ENCODE results near the gene SEC22A. TPM values are rescaled to one million over a fixed set of nuclear protein-coding genes. Genes with fewer than 3 reads are reported as not detected.

SEC22A gene
- polyA plus RNA-seq, 1 of the 3 experiments (the other 2 are of a cell fraction), result 13.0 TPM

DNA sequence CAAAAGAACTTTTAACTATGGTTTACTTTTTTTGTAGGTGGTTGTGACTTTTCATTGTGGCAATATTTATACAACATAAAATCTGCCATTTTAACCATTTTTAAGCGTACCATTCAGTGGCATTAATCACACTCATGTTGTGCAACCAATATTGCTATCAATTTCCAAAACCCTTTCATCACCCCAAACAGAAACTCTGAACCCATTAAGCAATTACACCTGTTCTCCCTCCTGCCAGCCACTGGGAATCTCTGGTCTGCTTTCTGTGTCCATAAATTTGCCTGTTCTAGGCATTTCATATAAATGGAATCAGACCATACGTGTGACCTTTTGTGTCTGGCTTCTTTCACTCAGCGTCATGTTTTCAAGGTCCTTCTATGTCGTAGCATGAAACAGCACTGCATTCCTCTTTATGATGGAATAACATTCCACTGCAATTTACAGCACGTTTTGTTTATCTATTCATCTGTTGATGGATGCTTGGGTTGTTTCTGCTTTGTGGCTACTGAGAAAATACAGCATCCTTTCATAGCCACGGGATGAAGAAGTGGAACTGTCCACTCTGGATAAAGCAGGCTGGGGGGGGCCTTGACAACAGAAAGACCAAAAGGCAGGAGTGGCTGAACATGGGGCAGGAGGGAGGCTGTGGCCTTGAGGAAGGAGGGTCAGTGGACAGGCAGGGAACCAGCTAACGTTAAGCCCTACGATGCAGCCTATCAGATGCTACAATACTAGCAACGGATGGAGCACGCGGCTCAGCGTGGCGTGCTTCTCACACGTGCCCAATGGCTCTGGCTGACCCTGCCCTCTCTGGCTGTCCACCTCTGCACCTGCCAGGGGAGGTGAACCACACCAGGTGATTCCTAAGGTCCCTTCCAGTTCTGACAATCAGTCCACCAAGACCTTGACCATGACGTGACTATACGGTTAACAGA is 110.9 kb downstream of the SEC22A start:
- Histone ChIP-seq H3F3A (replicated peaks; ENCODE audit: insufficient read depth) (no peaks in the 10 kb centered on the region), H3K27ac (ENCODE audit: low read depth in 2 of 2, low read length in 1 of 2) (no peak overlapping the region), H2AFZ (ENCODE audit: low read depth) (no peak overlapping the region), H3K9me3 (no peaks in the 10 kb centered on the region), H3K4me1 (ENCODE audit: control insufficient read depth in 1 of 2, insufficient read depth in 2 of 2, low read depth in 1 of 2, low read length in 1 of 2) (peaks cover 0 to 4% of the 10 kb centered on the region in 2 experiments; a peak in 1 of 4 replicates), H3K4me3 (ENCODE audit: low read depth in 2 of 2, low read length in 1 of 2) (no peak overlapping the region), H3K9ac (no peak overlapping the region), H3K9me2 (no peaks in the 10 kb centered on the region), H4K20me1 (ENCODE audit: insufficient read depth) (no peaks in the 10 kb centered on the region), H3K36me3 (replicated peaks in 1 of 2; ENCODE audit: control insufficient read depth in 1 of 2, insufficient read depth in 2 of 2, low read length in 1 of 2) (no peaks in the 10 kb centered on the region), H3K4me2 (no peak overlapping the region), H3K79me2 (ENCODE audit: insufficient read depth) (no peaks in the 10 kb centered on the region), H3K27me3 (ENCODE audit: insufficient read depth) (peaks cover 26% of the 10 kb centered on the region; the same call in 1 of the 2 replicates)
- ChIA-PET CTCF (interaction anchor here (0.6 kb wide), 1 partner anchor 53 kb away, joined by 3 read pairs; no protein-coding TSS in a partner anchor), POLR2A (no interaction called here)
- 65% methylated on average over 16 of the region's 16 CpGs for WGBS (ENCODE audit: low lambda C conversion rate)
- no peak for TF ChIP-seq FOXJ3 (CRISPR knock-in tag; IDR thresholded peaks at IDR 0.05)
- no peak for TF ChIP-seq TCF12 (IDR thresholded peaks at IDR 0.05)
- TF ChIP-seq SMC3 (IDR thresholded peaks at IDR 0.05; ENCODE audit: low read depth, low read length), result no peak
- 0 out of 2 replicates have a peak, but pooled peaks have one; percentile 15 for TF ChIP-seq RCOR1 (IDR thresholded peaks at IDR 0.05; ENCODE audit: low read length)
- TF ChIP-seq RFX5 (IDR thresholded peaks at IDR 0.05; ENCODE audit: low read length), result no peak
- no peak for DNase-seq

DNA sequence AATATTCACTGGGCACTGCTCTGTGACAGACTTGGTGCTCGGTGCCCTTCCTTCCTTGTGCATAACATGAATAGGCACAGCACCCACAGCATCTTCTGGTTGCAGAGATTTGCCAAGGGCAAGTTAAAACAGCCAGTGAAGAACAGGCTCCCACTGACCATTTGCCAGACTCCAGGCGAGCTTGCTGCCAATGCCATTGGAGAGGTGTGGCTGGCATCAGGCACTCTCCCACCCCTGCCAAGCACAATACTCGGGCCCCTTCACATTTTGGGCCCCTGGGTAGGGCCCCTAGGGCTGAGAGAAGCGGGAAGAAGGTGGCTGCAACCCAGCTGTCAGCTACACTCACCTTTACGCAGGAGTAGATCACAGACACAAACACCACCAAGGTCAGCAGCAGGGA is 112.1 kb downstream of the SEC22A start:
- Histone ChIP-seq H4K20me1 (ENCODE audit: insufficient read depth) (no peaks in the 10 kb centered on the region), H2AFZ (ENCODE audit: low read depth) (no peak overlapping the region), H3K9ac (no peak overlapping the region), H3K9me3 (no peaks in the 10 kb centered on the region), H3K27ac (ENCODE audit: low read depth in 2 of 2, low read length in 1 of 2) (no peak overlapping the region), H3F3A (replicated peaks; ENCODE audit: insufficient read depth) (no peaks in the 10 kb centered on the region), H3K9me2 (no peaks in the 10 kb centered on the region), H3K27me3 (ENCODE audit: insufficient read depth) (peaks cover 36% of the 10 kb centered on the region; the same call in 1 of the 2 replicates), H3K79me2 (ENCODE audit: insufficient read depth) (no peaks in the 10 kb centered on the region), H3K4me2 (no peak overlapping the region), H3K4me1 (ENCODE audit: control insufficient read depth in 1 of 2, insufficient read depth in 2 of 2, low read depth in 1 of 2, low read length in 1 of 2) (peaks cover 0 to 4% of the 10 kb centered on the region in 2 experiments; a peak in 1 of 4 replicates), H3K36me3 (replicated peaks in 1 of 2; ENCODE audit: control insufficient read depth in 1 of 2, insufficient read depth in 2 of 2, low read length in 1 of 2) (no peaks in the 10 kb centered on the region), H3K4me3 (ENCODE audit: low read depth in 2 of 2, low read length in 1 of 2) (no peak overlapping the region)
- POLR2A ChIA-PET, result no interaction called here
- no peak for TF ChIP-seq YY1 (IDR thresholded peaks at IDR 0.05; ENCODE audit: low read depth)
- TF ChIP-seq ELF1 (IDR thresholded peaks at IDR 0.05), result no peak
- no peak for TF ChIP-seq RCOR1 (IDR thresholded peaks at IDR 0.05; ENCODE audit: low read length)
- TF ChIP-seq, protein P1, sequence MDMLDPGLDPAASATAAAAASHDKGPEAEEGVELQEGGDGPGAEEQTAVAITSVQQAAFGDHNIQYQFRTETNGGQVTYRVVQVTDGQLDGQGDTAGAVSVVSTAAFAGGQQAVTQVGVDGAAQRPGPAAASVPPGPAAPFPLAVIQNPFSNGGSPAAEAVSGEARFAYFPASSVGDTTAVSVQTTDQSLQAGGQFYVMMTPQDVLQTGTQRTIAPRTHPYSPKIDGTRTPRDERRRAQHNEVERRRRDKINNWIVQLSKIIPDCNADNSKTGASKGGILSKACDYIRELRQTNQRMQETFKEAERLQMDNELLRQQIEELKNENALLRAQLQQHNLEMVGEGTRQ (IDR thresholded peaks at IDR 0.05; ENCODE audit: borderline replicate concordance, low read depth, low read length), result no peak
- no peak for TF ChIP-seq TCF12 (IDR thresholded peaks at IDR 0.05)
- TF ChIP-seq FOSL2 (IDR thresholded peaks at IDR 0.05; ENCODE audit: borderline replicate concordance, low read depth), result no peak
- TF ChIP-seq SMC3 (IDR thresholded peaks at IDR 0.05; ENCODE audit: low read depth, low read length), result no peak
- TF ChIP-seq, protein P2, sequence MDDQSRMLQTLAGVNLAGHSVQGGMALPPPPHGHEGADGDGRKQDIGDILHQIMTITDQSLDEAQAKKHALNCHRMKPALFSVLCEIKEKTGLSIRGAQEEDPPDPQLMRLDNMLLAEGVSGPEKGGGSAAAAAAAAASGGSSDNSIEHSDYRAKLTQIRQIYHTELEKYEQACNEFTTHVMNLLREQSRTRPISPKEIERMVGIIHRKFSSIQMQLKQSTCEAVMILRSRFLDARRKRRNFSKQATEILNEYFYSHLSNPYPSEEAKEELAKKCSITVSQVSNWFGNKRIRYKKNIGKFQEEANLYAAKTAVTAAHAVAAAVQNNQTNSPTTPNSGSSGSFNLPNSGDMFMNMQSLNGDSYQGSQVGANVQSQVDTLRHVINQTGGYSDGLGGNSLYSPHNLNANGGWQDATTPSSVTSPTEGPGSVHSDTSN (IDR thresholded peaks at IDR 0.05), result no peak
- no peak for TF ChIP-seq SIN3A (IDR thresholded peaks at IDR 0.05; ENCODE audit: borderline replicate concordance, low read depth, low read length)
- TF ChIP-seq, protein P3, sequence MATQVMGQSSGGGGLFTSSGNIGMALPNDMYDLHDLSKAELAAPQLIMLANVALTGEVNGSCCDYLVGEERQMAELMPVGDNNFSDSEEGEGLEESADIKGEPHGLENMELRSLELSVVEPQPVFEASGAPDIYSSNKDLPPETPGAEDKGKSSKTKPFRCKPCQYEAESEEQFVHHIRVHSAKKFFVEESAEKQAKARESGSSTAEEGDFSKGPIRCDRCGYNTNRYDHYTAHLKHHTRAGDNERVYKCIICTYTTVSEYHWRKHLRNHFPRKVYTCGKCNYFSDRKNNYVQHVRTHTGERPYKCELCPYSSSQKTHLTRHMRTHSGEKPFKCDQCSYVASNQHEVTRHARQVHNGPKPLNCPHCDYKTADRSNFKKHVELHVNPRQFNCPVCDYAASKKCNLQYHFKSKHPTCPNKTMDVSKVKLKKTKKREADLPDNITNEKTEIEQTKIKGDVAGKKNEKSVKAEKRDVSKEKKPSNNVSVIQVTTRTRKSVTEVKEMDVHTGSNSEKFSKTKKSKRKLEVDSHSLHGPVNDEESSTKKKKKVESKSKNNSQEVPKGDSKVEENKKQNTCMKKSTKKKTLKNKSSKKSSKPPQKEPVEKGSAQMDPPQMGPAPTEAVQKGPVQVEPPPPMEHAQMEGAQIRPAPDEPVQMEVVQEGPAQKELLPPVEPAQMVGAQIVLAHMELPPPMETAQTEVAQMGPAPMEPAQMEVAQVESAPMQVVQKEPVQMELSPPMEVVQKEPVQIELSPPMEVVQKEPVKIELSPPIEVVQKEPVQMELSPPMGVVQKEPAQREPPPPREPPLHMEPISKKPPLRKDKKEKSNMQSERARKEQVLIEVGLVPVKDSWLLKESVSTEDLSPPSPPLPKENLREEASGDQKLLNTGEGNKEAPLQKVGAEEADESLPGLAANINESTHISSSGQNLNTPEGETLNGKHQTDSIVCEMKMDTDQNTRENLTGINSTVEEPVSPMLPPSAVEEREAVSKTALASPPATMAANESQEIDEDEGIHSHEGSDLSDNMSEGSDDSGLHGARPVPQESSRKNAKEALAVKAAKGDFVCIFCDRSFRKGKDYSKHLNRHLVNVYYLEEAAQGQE (IDR thresholded peaks at IDR 0.05; ENCODE audit: low read depth, low read length), result no peak
- TF ChIP-seq MXI1 (IDR thresholded peaks at IDR 0.05; ENCODE audit: low read depth, low read length), result no peak
- TF ChIP-seq TAF1 (IDR thresholded peaks at IDR 0.05; ENCODE audit: borderline replicate concordance, low read depth, low read length), result no peak
- no peak for TF ChIP-seq TEAD4 (IDR thresholded peaks at IDR 0.05; ENCODE audit: borderline replicate concordance, insufficient read depth)
- DNase-seq, result no peak
- WGBS (ENCODE audit: low lambda C conversion rate), result 39% methylated on average over 3 of the region's 5 CpGs
- CTCF ChIA-PET, result interaction anchor here (0.5 to 1.4 kb wide), 4 partner anchors 13 to 271 kb away, joined by 3 to 5 read pairs (median 4); no protein-coding TSS in a partner anchor

Measured in SK-N-SH (cell line).